IMR-90 (cell line): ENCODE data around the gene LIG1.

Experiments used
- BHLHE40 ChIP-seq: fragments of 150-350 bp; IDR thresholded peaks from 2 replicates; pipeline ENCODE4 v1.6.1; 2016; ENCODE audit warnings: mild to moderate bottlenecking, low read depth, low read length
- CEBPB ChIP-seq: IDR thresholded peaks from 2 replicates; pipeline ENCODE4 v1.6.1; 2012; ENCODE audit warnings: low read depth, low read length, improper control_type of control experiment
- CHD1 ChIP-seq: IDR thresholded peaks from 2 replicates; pipeline ENCODE4 v1.6.1; 2012; ENCODE audit warnings: low read depth, low read length, improper control_type of control experiment
- FOS ChIP-seq: fragments of 150-350 bp; IDR thresholded peaks from 2 replicates; pipeline ENCODE4 v1.6.1; 2016; ENCODE audit warnings: low read depth, low read length
- MAFK ChIP-seq: IDR thresholded peaks from 2 replicates; pipeline ENCODE4 v1.6.1; 2012; ENCODE audit warnings: low read depth, low read length, improper control_type of control experiment
- MAZ ChIP-seq: IDR thresholded peaks from 2 replicates; pipeline ENCODE4 v1.6.1; 2012; ENCODE audit warnings: low read depth, mild to moderate bottlenecking, low read length, improper control_type of control experiment, moderate library complexity, borderline replicate concordance
- POLR2A ChIP-seq: IDR thresholded peaks from 2 replicates; pipeline ENCODE4 v1.6.1; 2012; ENCODE audit warnings: mild to moderate bottlenecking, low read depth, low read length
- RAD21 ChIP-seq: IDR thresholded peaks from 2 replicates; pipeline ENCODE4 v1.6.1; 2012; ENCODE audit warnings: low read length, improper control_type of control experiment
- SMC3 ChIP-seq: fragments of 150-350 bp; IDR thresholded peaks from 2 replicates; pipeline ENCODE4 v1.6.1; 2016; ENCODE audit warnings: low read depth, mild to moderate bottlenecking, antibody characterized with exemption, low read length, moderate library complexity
- TF ChIP-seq, protein P1 (sequence below): conservative IDR thresholded peaks from 2 replicates; pipeline ENCODE4 v1.5.1; 2012; ENCODE audit warnings: mild to moderate bottlenecking, low read depth, low read length, improper control_type of control experiment
- TF ChIP-seq, protein P2 (sequence below): fragments of 150-350 bp; IDR thresholded peaks from 2 replicates; pipeline ENCODE4 v1.6.1; 2017; ENCODE audit warnings: mild to moderate bottlenecking, antibody characterized with exemption, low read length, low read depth

DNA sequence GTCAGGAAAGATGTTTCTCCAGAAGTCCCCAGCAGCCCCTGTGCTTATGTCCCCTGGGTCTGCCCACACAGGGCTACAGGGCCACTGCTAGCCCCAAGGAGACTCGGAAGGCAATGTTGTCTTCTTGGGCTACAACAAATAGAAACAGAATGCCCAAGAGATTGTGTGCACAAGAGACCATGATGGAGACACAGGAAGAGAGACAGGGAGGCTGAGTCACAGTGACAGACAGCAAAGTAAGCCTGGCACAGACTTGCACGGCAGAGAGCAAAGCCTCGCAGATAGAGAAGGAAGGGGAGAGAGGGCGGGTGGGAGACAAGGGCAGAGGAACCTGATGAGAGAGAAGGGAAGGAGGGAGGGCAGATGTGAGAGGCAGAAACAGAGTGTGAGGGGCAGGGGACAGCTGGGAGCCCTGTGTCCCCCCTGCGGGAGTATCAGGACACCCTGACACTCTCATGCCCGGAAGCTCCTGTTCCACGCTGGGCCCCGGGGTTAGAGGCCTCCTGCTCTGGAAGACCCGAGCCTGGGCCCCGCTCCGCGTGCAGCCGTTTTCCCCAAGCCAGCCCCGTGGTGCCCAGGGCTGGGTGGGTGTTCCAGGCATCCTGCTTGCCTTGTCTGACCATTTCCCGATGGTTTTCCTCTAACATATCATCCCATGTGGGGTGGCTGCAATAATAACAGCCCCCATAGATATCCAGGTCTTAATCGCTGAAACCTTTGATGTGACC is 56.8 kb downstream of the LIG1 start:
- no peak for TF ChIP-seq CEBPB
- TF ChIP-seq, protein P1, sequence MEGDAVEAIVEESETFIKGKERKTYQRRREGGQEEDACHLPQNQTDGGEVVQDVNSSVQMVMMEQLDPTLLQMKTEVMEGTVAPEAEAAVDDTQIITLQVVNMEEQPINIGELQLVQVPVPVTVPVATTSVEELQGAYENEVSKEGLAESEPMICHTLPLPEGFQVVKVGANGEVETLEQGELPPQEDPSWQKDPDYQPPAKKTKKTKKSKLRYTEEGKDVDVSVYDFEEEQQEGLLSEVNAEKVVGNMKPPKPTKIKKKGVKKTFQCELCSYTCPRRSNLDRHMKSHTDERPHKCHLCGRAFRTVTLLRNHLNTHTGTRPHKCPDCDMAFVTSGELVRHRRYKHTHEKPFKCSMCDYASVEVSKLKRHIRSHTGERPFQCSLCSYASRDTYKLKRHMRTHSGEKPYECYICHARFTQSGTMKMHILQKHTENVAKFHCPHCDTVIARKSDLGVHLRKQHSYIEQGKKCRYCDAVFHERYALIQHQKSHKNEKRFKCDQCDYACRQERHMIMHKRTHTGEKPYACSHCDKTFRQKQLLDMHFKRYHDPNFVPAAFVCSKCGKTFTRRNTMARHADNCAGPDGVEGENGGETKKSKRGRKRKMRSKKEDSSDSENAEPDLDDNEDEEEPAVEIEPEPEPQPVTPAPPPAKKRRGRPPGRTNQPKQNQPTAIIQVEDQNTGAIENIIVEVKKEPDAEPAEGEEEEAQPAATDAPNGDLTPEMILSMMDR: no peak
- no peak for TF ChIP-seq RAD21
- TF ChIP-seq POLR2A: no peak
- no peak for TF ChIP-seq BHLHE40
- no peak for TF ChIP-seq MAFK
- no peak for TF ChIP-seq CHD1
- no peak for TF ChIP-seq SMC3
- TF ChIP-seq, protein P2, sequence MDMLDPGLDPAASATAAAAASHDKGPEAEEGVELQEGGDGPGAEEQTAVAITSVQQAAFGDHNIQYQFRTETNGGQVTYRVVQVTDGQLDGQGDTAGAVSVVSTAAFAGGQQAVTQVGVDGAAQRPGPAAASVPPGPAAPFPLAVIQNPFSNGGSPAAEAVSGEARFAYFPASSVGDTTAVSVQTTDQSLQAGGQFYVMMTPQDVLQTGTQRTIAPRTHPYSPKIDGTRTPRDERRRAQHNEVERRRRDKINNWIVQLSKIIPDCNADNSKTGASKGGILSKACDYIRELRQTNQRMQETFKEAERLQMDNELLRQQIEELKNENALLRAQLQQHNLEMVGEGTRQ: no peak
- TF ChIP-seq FOS: no peak
- TF ChIP-seq MAZ: no peak
